HCT116 (cell line): ENCODE data around the gene OR11H6. TPM values are rescaled to one million over a fixed set of nuclear protein-coding genes. Genes with fewer than 3 reads are reported as not detected.

Experiments
- ATAC-seq: fragments of 200-7000 bp; cut with Tn5 transposase; 2 replicates; pipeline ENCODE4 v1.9.1; 2020; ENCODE audit warnings: mild to moderate bottlenecking, moderate library complexity
- BruUV-seq: library from RNA; stranded (reverse); fragments of 400-500 nt; replicated peaks from 2 replicates; lab custom pipeline; 2021; lab: Mats Ljungman, UMichigan
- CTCF ChIA-PET: fragments of 300-600 bp; sonication (Branson Sonifier 250); formaldehyde crosslinking; loops from one replicate; lab custom pipeline; 2021; ENCODE audit warnings: antibody characterized with exemption; lab: Charles Lee
- POLR2A ChIA-PET: fragments of 300-600, 350-600 bp; sonication (Branson Sonifier 250); formaldehyde crosslinking; loops from one replicate; lab custom pipeline; 2021; ENCODE audit warnings: antibody characterized with exemption; lab: Charles Lee
- RAD21 ChIA-PET, 2 experiments: fragments of 300-600 bp; sonication (Branson Sonifier 250); formaldehyde crosslinking; loops; one replicate each; lab custom pipeline; 2023; ENCODE audit warnings: low total read pairs in 2 of 2; ENCODE audit not compliant: uncharacterized antibody in 2 of 2, unreplicated experiment in 2 of 2, low non-redundant PET in 1 of 2; lab: Charles Lee
- DNase-seq: peaks from one replicate; pipeline ENCODE4 v3.0.0-alpha.2; 2010; ENCODE audit warnings: low read depth, low spot score
- H2AFZ ChIP-seq: fragments of 200-600 bp; shearing (Covaris generic), sonication (generic); 2 replicates; pipeline ENCODE4 v1.6.1; 2017; ENCODE audit warnings: low read depth, mixed run types, mixed read lengths, antibody characterized with exemption, low read length; ENCODE audit not compliant: poor library complexity, severe bottlenecking
- H3K27ac ChIP-seq: 2 replicates; pipeline ENCODE4 v1.5.1; 2012; ENCODE audit warnings: low read depth, low read length
- H3K27me3 ChIP-seq: fragments of 200-600 bp; sonication (generic); 2 replicates; pipeline ENCODE4 v1.6.1; 2016; ENCODE audit warnings: mixed run types, low read length, mixed read lengths; ENCODE audit not compliant: insufficient read depth
- H3K36me3 ChIP-seq, 2 experiments: fragments of 200-500 bp in 1 of 2; fragments of 200-600 bp in 1 of 2; sonication (Bioruptor generic) in 1 of 2; sonication (generic) in 1 of 2; 2 replicates each; pipeline versions ENCODE4 v1.5.1 to v1.6.1; 2014 to 2016; ENCODE audit warnings: low read length in 2 of 2, inconsistent platforms in 1 of 2, mixed read lengths in 1 of 2, mixed run types in 1 of 2; ENCODE audit not compliant: insufficient read depth in 2 of 2, control insufficient read depth in 1 of 2
- H3K4me1 ChIP-seq, 2 experiments: fragments of 200-600 bp in 1 of 2; sonication (generic) in 1 of 2; 2 replicates each; pipeline versions ENCODE4 v1.5.1 to v1.6.1; 2012 to 2017; ENCODE audit warnings: low read length in 2 of 2, inconsistent platforms in 1 of 2, mild to moderate bottlenecking in 1 of 2, mixed read lengths in 1 of 2, mixed run types in 1 of 2, moderate library complexity in 1 of 2; ENCODE audit not compliant: insufficient read depth in 2 of 2, control insufficient read depth in 1 of 2
- H3K4me2 ChIP-seq: fragments of 200-600 bp; sonication (generic); 2 replicates; pipeline ENCODE4 v1.6.1; 2017; ENCODE audit warnings: mixed run types, low read length, mixed read lengths
- H3K4me3 ChIP-seq, 2 experiments: fragments of 200-600 bp in 1 of 2; sonication (generic) in 1 of 2; replicated peaks in 1 of 2; 2 replicates each; pipeline ENCODE4 v1.5.1; 2011 to 2016; ENCODE audit warnings: low read length in 2 of 2, control low read depth in 1 of 2, low read depth in 1 of 2, mild to moderate bottlenecking in 1 of 2, mixed read lengths in 1 of 2, mixed run types in 1 of 2
- H3K79me2 ChIP-seq: fragments of 200-600 bp; sonication (generic); 2 replicates; pipeline ENCODE4 v1.6.1; 2017; ENCODE audit warnings: mild to moderate bottlenecking, mixed run types, low read length, moderate library complexity, mixed read lengths; ENCODE audit not compliant: insufficient read depth
- H3K9ac ChIP-seq: fragments of 200-600 bp; sonication (generic); 2 replicates; pipeline ENCODE4 v1.6.1; 2016; ENCODE audit warnings: low read length, mixed read lengths
- H3K9me2 ChIP-seq: fragments of 200-600 bp; sonication (generic), shearing (Covaris generic); 2 replicates; pipeline ENCODE4 v1.6.1; 2017; ENCODE audit warnings: mixed run types, mild to moderate bottlenecking, moderate library complexity; ENCODE audit not compliant: insufficient read depth
- H3K9me3 ChIP-seq, 2 experiments: fragments of 200-500 bp in 1 of 2; fragments of 200-600 bp in 1 of 2; sonication (Bioruptor generic) in 1 of 2; sonication (generic) in 1 of 2; 2 replicates each; pipeline ENCODE4 v1.6.1; 2014 to 2017; ENCODE audit warnings: low read length in 2 of 2, mixed read lengths in 2 of 2, inconsistent platforms in 1 of 2, low read depth in 1 of 2, mild to moderate bottlenecking in 1 of 2, mixed run types in 1 of 2, moderate library complexity in 1 of 2; ENCODE audit not compliant: control insufficient read depth in 1 of 2, insufficient read depth in 1 of 2
- H4K20me1 ChIP-seq: fragments of 200-600 bp; sonication (generic), shearing (Covaris generic); 2 replicates; pipeline ENCODE4 v1.6.1; 2017; ENCODE audit warnings: mixed run types, mild to moderate bottlenecking, moderate library complexity; ENCODE audit not compliant: insufficient read depth
- ATF3 ChIP-seq: IDR thresholded peaks from 2 replicates; pipeline ENCODE4 v1.6.1; 2012
- CBX3 ChIP-seq: IDR thresholded peaks from 2 replicates; pipeline ENCODE4 v1.6.1; 2012; ENCODE audit warnings: low read depth
- EGR1 ChIP-seq: IDR thresholded peaks from 2 replicates; pipeline ENCODE4 v1.6.1; 2012; ENCODE audit warnings: low read depth
- ELF1 ChIP-seq: IDR thresholded peaks from 2 replicates; pipeline ENCODE4 v1.6.1; 2012; ENCODE audit warnings: low read depth, borderline replicate concordance
- EZH2 ChIP-seq: fragments of 200-600 bp; sonication (generic); IDR thresholded peaks from 2 replicates; pipeline ENCODE4 v1.6.1; 2017; ENCODE audit warnings: antibody characterized with exemption, mixed run types
- EZH2phosphoT487 ChIP-seq: fragments of 200-600 bp; IDR thresholded peaks from 2 replicates; pipeline ENCODE4 v1.6.1; 2018; ENCODE audit warnings: antibody characterized with exemption, borderline replicate concordance
- JUND ChIP-seq: IDR thresholded peaks from 2 replicates; pipeline ENCODE4 v1.6.1; 2012
- POLR2A ChIP-seq: IDR thresholded peaks from 2 replicates; pipeline ENCODE4 v1.7.0; 2011; ENCODE audit warnings: borderline replicate concordance; ENCODE audit not compliant: insufficient read depth, insufficient read length; ENCODE audit errors: extremely low read depth
- POLR2AphosphoS5 ChIP-seq: IDR thresholded peaks from 2 replicates; pipeline ENCODE4 v1.6.1; 2011; ENCODE audit warnings: mild to moderate bottlenecking, low read depth, low read length, moderate library complexity
- RAD21 ChIP-seq: IDR thresholded peaks from 2 replicates; pipeline ENCODE4 v1.6.1; 2012; ENCODE audit warnings: low read depth, mild to moderate bottlenecking
- SP1 ChIP-seq: IDR thresholded peaks from 2 replicates; pipeline ENCODE4 v1.6.1; 2012; ENCODE audit warnings: low read depth
- YY1 ChIP-seq: IDR thresholded peaks from 2 replicates; pipeline ENCODE4 v1.6.1; 2011; ENCODE audit warnings: low read length, low read depth, moderate library complexity, mild to moderate bottlenecking; ENCODE audit not compliant: insufficient replicate concordance; ENCODE audit errors: extremely low read depth
- ZFX ChIP-seq: fragments of 450-650 bp; IDR thresholded peaks from 2 replicates; pipeline ENCODE4 v1.6.1; 2017
- intact Hi-C: fragments of 100-400 bp; cut with micrococcal nuclease; formaldehyde crosslinking; loops from 2 replicates; pipeline ENCODE4 v1.10.0; 2022
- total RNA-seq: library from RNA; stranded (reverse); gene quantifications from one replicate; pipeline ENCODE4 v1.2.1, GENCODE V29; 2021; ENCODE audit not compliant: unreplicated experiment

The OR11H6 gene
- total RNA-seq, 1 experiment from 2014 or later, result not detected

GRCh38 chr14:20198991-20199390 is 24.5 kb upstream of the OR11H6 start:
- CTCF ChIA-PET, result no interaction called here
- no peaks in the 10 kb centered on the region for H3K9me2 ChIP-seq

DNA sequence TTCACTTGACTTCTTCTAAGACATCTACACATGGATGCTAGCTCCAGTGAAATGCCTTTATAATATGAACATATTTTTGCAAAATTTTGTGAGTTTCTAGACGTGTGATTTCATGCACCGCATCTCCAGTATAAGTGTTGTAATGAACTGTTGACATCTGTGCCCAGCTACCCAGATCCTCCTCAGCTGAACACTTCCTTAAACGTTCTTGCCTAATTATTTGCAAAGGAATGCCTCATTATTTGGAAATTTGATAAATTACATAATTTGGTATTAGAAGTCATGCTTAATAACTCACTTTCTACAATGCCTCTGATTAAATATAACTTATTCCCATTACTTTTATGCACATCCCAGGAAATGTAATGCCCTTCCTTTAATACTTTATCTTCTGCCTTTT is 18.8 kb upstream of the OR11H6 start:
- DNase-seq, result no peak
- Histone ChIP-seq H3K9me2 (no peaks in the 10 kb centered on the region), H2AFZ (no peak overlapping the region), H3K27me3 (no peaks in the 10 kb centered on the region), H3K36me3 (no peaks in the 10 kb centered on the region), H3K9me3 (no peaks in the 10 kb centered on the region), H3K79me2 (no peaks in the 10 kb centered on the region), H3K4me3 (no peak overlapping the region), H3K4me2 (no peak overlapping the region), H3K4me1 (no peaks in the 10 kb centered on the region), H3K9ac (no peak overlapping the region), H3K27ac (no peak overlapping the region), H4K20me1 (no peaks in the 10 kb centered on the region)
- TF ChIP-seq YY1, result no peak
- TF ChIP-seq POLR2A, result no peak
- RAD21 ChIA-PET, result no interaction called here
- POLR2A ChIA-PET, result interaction anchor here (0.7 kb wide), 1 partner anchor 16 kb away, joined by 3 read pairs; no protein-coding TSS in a partner anchor
- no peak for ATAC-seq
- no TSS peak for BruUV-seq
- CTCF ChIA-PET, result no interaction called here
- intact Hi-C loops, result no loop called here

More at GRCh38 chr14:20198991-20199390, 24.5 kb upstream of the OR11H6 start:
- ATAC-seq (no peak), DNase-seq (no peak)
- Histone ChIP-seq H3K27me3 (0 out of 2 replicates have a peak, but pooled peaks cover 4% of the 10 kb centered on the region), H3K27ac (no peak overlapping the region), H3K36me3 (no peaks in the 10 kb centered on the region), H2AFZ (no peak overlapping the region), H3K79me2 (no peaks in the 10 kb centered on the region), H3K4me2 (no peak overlapping the region), H3K9ac (no peak overlapping the region), H3K4me1 (no peaks in the 10 kb centered on the region), H3K4me3 (no peak overlapping the region), H3K9me3 (no peaks in the 10 kb centered on the region), H4K20me1 (no peaks in the 10 kb centered on the region)
- RAD21 ChIA-PET, result no interaction called here
- TF ChIP-seq EZH2 (no peak), CBX3 (no peak), ELF1 (no peak), POLR2AphosphoS5 (no peak), POLR2A (no peak), JUND (no peak), YY1 (no peak), ZFX (no peak), RAD21 (no peak), SP1 (no peak), EZH2phosphoT487 (no peak), ATF3 (no peak), EGR1 (no peak)
- intact Hi-C loops, result no loop called here
- BruUV-seq, result no TSS peak
- POLR2A ChIA-PET, result no interaction called here
